Pulmonary artery endothelial cell (primary cell): ENCODE measurements around the gene RDM1. TPM values are rescaled to one million over a fixed set of nuclear protein-coding genes. Genes with fewer than 3 reads are reported as not detected.
"Not testable (repeated sequence)": the region's sequence is repeated elsewhere in the genome, so short reads cannot be mapped to it uniquely, and the experiment has no call there.

Experiments used
- DNase-seq: peaks from one replicate; pipeline ENCODE4 v3.0.0-alpha.2; 2011; ENCODE audit warnings: low read depth, low spot score
- total RNA-seq: library from RNA; depleted of rRNA; stranded (reverse); fragments of >200 nt; gene quantifications from 2 replicates; pipeline ENCODE4 v1.2.3, GENCODE V29; 2014

Gene RDM1
- total RNA-seq, 1 donor from 2014 or later: 0.26 TPM

GRCh38 chr17:35900280-35900679 is 30.3 kb downstream of the RDM1 start:
- no peak for DNase-seq

GRCh38 chr17:35898283-35899070 is 32.1 kb downstream of the RDM1 start:
- DNase-seq: no peak

- DNase-seq: not testable (repeated sequence)
These were observed 32.8 kb downstream of the RDM1 start for GRCh38 chr17:35897772-35898171.

GRCh38 chr17:35895636-35896587 is 34.7 kb downstream of the RDM1 start:
- no peak for DNase-seq

- no peak for DNase-seq
These were observed 36.4 kb downstream of the RDM1 start for GRCh38 chr17:35894206-35894605.

- no peak for DNase-seq
These were observed 36.8 kb downstream of the RDM1 start for GRCh38 chr17:35893751-35894150.

- no peak for DNase-seq
These were observed 38.2 kb downstream of the RDM1 start for GRCh38 chr17:35892091-35893035.

GRCh38 chr17:35891269-35891668 is 39.3 kb downstream of the RDM1 start:
- no peak for DNase-seq

- no peak for DNase-seq
These were observed 39.8 kb downstream of the RDM1 start for GRCh38 chr17:35890774-35891155.

GRCh38 chr17:35889818-35890773 is 40.5 kb downstream of the RDM1 start:
- peak; percentile 11 for DNase-seq

GRCh38 chr17:35889241-35889640 is 41.3 kb downstream of the RDM1 start:
- no peak for DNase-seq

GRCh38 chr17:35879773-35880654 is 50.6 kb downstream of the RDM1 start, which contains the start of gene CCL5:
CCL5 (minus strand) TSS chr17:35880360.
- DNase-seq: no peak

- DNase-seq: no peak
These were observed 52.2 kb downstream of the RDM1 start for GRCh38 chr17:35878361-35878760.

GRCh38 chr17:35877345-35878029 is 53.1 kb downstream of the RDM1 start:
- no peak for DNase-seq

- no peak for DNase-seq
These were observed 54.0 kb downstream of the RDM1 start for GRCh38 chr17:35876534-35876933.

- no peak for DNase-seq
These were observed 54.8 kb downstream of the RDM1 start for GRCh38 chr17:35875800-35876139.

GRCh38 chr17:35875072-35875799 is 55.3 kb downstream of the RDM1 start:
- no peak for DNase-seq
